GM23248 (cell line): ENCODE measurements around the gene TEAD1.

Source experiments
- EZH2 ChIP-seq: fragments of 200-600 bp; sonication (generic); IDR thresholded peaks from 2 replicates; pipeline ENCODE4 v1.6.1; 2018; ENCODE audit warnings: antibody characterized with exemption, mild to moderate bottlenecking; ENCODE audit not compliant: insufficient read depth, poor library complexity, severe bottlenecking
- EZH2phosphoT487 ChIP-seq: fragments of 200-600 bp; sonication (generic); IDR thresholded peaks from 2 replicates; pipeline ENCODE4 v1.6.1; 2018; ENCODE audit warnings: antibody characterized with exemption, moderate library complexity, mild to moderate bottlenecking, low read depth; ENCODE audit not compliant: insufficient read depth

GRCh38 chr11:12687216-12687623 is 13.0 kb downstream of the TEAD1 start:
- TF ChIP-seq EZH2phosphoT487 (no peak), EZH2 (no peak)
